Osteocyte (in vitro differentiated cells): ENCODE data around the gene DUSP28. TPM values are rescaled to one million over a fixed set of nuclear protein-coding genes. Genes with fewer than 3 reads are reported as not detected.

ENCODE experiments used
- DNase-seq: peaks from one replicate; pipeline ENCODE4 v3.0.0; 2021; ENCODE audit warnings: mixed read lengths; ENCODE audit not compliant: unreplicated experiment; ENCODE audit errors: extremely low spot score
- H3K27ac Mint-ChIP-seq: one replicate; pipeline ENCODE4 v1.8.0; 2021; ENCODE audit warnings: mild to moderate bottlenecking, mixed read lengths; ENCODE audit not compliant: unreplicated experiment
- H3K27me3 Mint-ChIP-seq: one replicate; pipeline ENCODE4 v1.8.0; 2021; ENCODE audit warnings: mixed read lengths; ENCODE audit not compliant: unreplicated experiment
- H3K36me3 Mint-ChIP-seq: one replicate; pipeline ENCODE4 v1.8.0; 2021; ENCODE audit warnings: mixed read lengths; ENCODE audit not compliant: unreplicated experiment
- H3K4me1 Mint-ChIP-seq: one replicate; pipeline ENCODE4 v1.8.0; 2021; ENCODE audit warnings: mixed read lengths; ENCODE audit not compliant: unreplicated experiment
- H3K4me3 Mint-ChIP-seq: one replicate; pipeline ENCODE4 v1.8.0; 2021; ENCODE audit warnings: mild to moderate bottlenecking, moderate library complexity, mixed read lengths; ENCODE audit not compliant: unreplicated experiment
- H3K9me3 Mint-ChIP-seq: one replicate; pipeline ENCODE4 v1.8.0; 2021; ENCODE audit warnings: mixed read lengths; ENCODE audit not compliant: unreplicated experiment
- CTCF ChIP-seq: fragments of 200-600 bp; sonication (generic); IDR thresholded peaks from 2 replicates; pipeline ENCODE4 v1.5.0; 2021; ENCODE audit warnings: antibody characterized with exemption, mild to moderate bottlenecking, moderate library complexity
- total RNA-seq: library from RNA; stranded (reverse); gene quantifications from 2 replicates; pipeline ENCODE4 v1.2.1, GENCODE V29; 2021

The DUSP28 gene
- total RNA-seq, 1 donor from 2014 or later: 5.9 TPM

DNA sequence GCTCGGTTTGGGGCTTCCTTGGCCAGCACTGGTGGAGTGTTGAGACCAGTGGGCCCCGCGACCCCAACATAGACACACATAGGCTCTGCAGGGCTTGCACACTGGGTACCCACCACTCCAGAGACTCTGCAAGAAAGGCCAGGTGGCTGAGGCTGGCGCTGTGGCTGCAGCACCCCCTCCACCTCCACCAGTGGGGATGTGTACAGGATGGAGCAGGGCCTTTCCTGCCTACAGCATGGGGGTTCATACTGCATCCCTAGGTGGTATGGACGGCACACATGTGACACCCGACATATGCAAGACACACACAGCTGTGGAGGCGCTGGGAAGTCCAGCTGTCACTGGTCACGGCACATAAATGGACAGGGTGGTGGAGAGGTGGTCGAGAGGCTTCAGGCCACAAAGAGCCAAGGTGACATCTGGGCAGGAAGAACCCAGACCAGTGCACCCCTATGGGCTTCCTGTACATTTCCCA, 9.4 kb downstream of the DUSP28 start:
- H3K9me3 Mint-ChIP-seq: no peaks in the 10 kb centered on the region
- H3K4me3 Mint-ChIP-seq: peak overlapping the region; percentile 64
- DNase-seq: no peak
- H3K27ac Mint-ChIP-seq: no peak overlapping the region
- peaks cover 39% of the 10 kb centered on the region for H3K4me1 Mint-ChIP-seq
- no peaks in the 10 kb centered on the region for H3K36me3 Mint-ChIP-seq
- no peaks in the 10 kb centered on the region for H3K27me3 Mint-ChIP-seq
- no peak for TF ChIP-seq CTCF

DNA sequence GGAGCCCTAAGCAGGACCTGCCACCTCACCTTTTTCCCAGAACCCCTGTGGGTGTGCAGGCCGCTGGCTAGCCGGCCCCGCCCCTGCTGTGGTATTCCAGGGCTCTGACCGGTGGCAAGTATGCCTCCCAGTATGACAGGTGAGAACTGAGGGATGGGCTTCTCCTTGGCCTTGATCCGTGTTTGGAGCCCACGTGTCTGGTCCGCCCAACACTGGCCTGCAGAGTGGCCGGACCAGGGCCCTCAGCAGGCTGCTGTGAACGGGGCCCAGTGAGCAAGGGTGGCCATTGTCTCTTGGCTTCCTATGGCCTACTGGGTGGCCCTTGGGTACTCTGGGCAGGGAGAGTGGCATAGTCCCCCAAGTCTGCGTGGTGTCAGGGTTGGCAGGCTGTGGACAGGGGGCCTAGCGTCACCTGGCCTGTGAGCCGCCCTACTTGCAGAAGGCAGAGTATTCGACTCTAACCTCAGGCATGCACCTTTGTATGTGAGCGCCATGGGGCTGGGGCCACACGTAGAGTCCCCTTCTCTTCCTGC, 9.9 kb downstream of the DUSP28 start:
- H3K9me3 Mint-ChIP-seq: no peaks in the 10 kb centered on the region
- no peak for TF ChIP-seq CTCF
- no peak overlapping the region for H3K27ac Mint-ChIP-seq
- no peak for DNase-seq
- H3K4me1 Mint-ChIP-seq: peaks cover 39% of the 10 kb centered on the region
- no peaks in the 10 kb centered on the region for H3K27me3 Mint-ChIP-seq
- H3K36me3 Mint-ChIP-seq: no peaks in the 10 kb centered on the region
- H3K4me3 Mint-ChIP-seq: no peak overlapping the region

- Mint-ChIP-seq H3K27ac (no peak overlapping the region), H3K27me3 (no peaks in the 10 kb centered on the region), H3K4me1 (peaks cover 37% of the 10 kb centered on the region), H3K36me3 (no peaks in the 10 kb centered on the region), H3K9me3 (no peaks in the 10 kb centered on the region), H3K4me3 (no peak overlapping the region)
- TF ChIP-seq CTCF: no peak
- no peak for DNase-seq
These were observed 10.6 kb downstream of the DUSP28 start for GRCh38 chr2:240570531-240571313.

GRCh38 chr2:240571314-240571973, 11.3 kb downstream of the DUSP28 start:
- H3K27ac Mint-ChIP-seq: no peak overlapping the region
- H3K27me3 Mint-ChIP-seq: no peaks in the 10 kb centered on the region
- H3K4me3 Mint-ChIP-seq: no peak overlapping the region
- H3K36me3 Mint-ChIP-seq: no peaks in the 10 kb centered on the region
- no peak for TF ChIP-seq CTCF
- no peaks in the 10 kb centered on the region for H3K9me3 Mint-ChIP-seq
- DNase-seq: no peak
- peaks cover 30% of the 10 kb centered on the region for H3K4me1 Mint-ChIP-seq
